CD14-positive monocyte (primary cell): ENCODE data around the gene ASPSCR1. TPM values are rescaled to one million over a fixed set of nuclear protein-coding genes. Genes with fewer than 3 reads are reported as not detected.

ENCODE experiments used
- DNase-seq, 3 donors: peaks; one replicate each; pipeline ENCODE4 v3.0.0-alpha.2; 2011 to 2022
- H2AFZ ChIP-seq: 2 replicates; pipeline ENCODE4 v1.6.0; 2012; ENCODE audit warnings: mild to moderate bottlenecking, low read depth, low read length, inconsistent platforms; ENCODE audit not compliant: insufficient read depth, poor library complexity, severe bottlenecking
- H3K27ac ChIP-seq, 2 donors: 1 replicate in 1 of 2; 2 replicates in 1 of 2; pipeline ENCODE4 v1.5.1; 2012 to 2013; ENCODE audit warnings: low read length in 2 of 2, control low read depth in 1 of 2, inconsistent platforms in 1 of 2, low read depth in 1 of 2, mild to moderate bottlenecking in 1 of 2
- H3K27me3 ChIP-seq, 2 donors: one replicate each; pipeline versions ENCODE4 v1.6.0 to v1.6.1; 2011 to 2013; ENCODE audit warnings: low read length in 2 of 2; ENCODE audit not compliant: control insufficient read depth in 2 of 2, insufficient read depth in 2 of 2
- H3K36me3 ChIP-seq, 2 donors: replicated peaks in 1 of 2; 1 replicate in 1 of 2; 2 replicates in 1 of 2; pipeline versions ENCODE4 v1.5.1 to v1.6.1; 2012 to 2013; ENCODE audit warnings: low read length in 2 of 2, control low read depth in 1 of 2, inconsistent platforms in 1 of 2, mild to moderate bottlenecking in 1 of 2; ENCODE audit not compliant: insufficient read depth in 2 of 2, control insufficient read depth in 1 of 2
- H3K4me1 ChIP-seq, 2 donors: 1 replicate in 1 of 2; 2 replicates in 1 of 2; pipeline versions ENCODE4 v1.5.1 to v1.6.1; 2012 to 2013; ENCODE audit warnings: low read length in 2 of 2, control low read depth in 1 of 2, inconsistent platforms in 1 of 2, mild to moderate bottlenecking in 1 of 2, moderate library complexity in 1 of 2; ENCODE audit not compliant: insufficient read depth in 2 of 2, control insufficient read depth in 1 of 2
- H3K4me2 ChIP-seq: replicated peaks from 2 replicates; pipeline ENCODE3; 2012; ENCODE audit warnings: low read length, moderate library complexity, mild to moderate bottlenecking; ENCODE audit not compliant: poor library complexity, severe bottlenecking; ENCODE audit errors: extremely low read depth
- H3K4me3 ChIP-seq, 3 experiments: fragments of 200-600 bp in 1 of 3; sonication (generic) in 1 of 3; replicated peaks in 1 of 3; 1 replicate in 2 of 3; 2 replicates in 1 of 3; pipeline ENCODE4 v1.5.1; 2011 to 2013; ENCODE audit warnings: low read length in 3 of 3, mild to moderate bottlenecking in 3 of 3, control low read depth in 2 of 3, low read depth in 2 of 3, inconsistent platforms in 1 of 3, moderate library complexity in 1 of 3
- H3K79me2 ChIP-seq: 2 replicates; pipeline ENCODE4 v1.6.0; 2012; ENCODE audit warnings: mild to moderate bottlenecking, control low read depth, inconsistent platforms, low read length, moderate library complexity; ENCODE audit not compliant: insufficient read depth
- H3K9ac ChIP-seq: 2 replicates; pipeline ENCODE4 v1.6.0; 2017; ENCODE audit warnings: low read length, mild to moderate bottlenecking; ENCODE audit not compliant: insufficient read depth, poor library complexity, severe bottlenecking
- H3K9me3 ChIP-seq, 2 donors: replicated peaks in 1 of 2; 1 replicate in 1 of 2; 2 replicates in 1 of 2; pipeline versions ENCODE4 v1.5.1 to v1.6.1; 2012 to 2013; ENCODE audit warnings: low read length in 2 of 2, control low read depth in 1 of 2; ENCODE audit not compliant: control insufficient read depth in 1 of 2, insufficient read depth in 1 of 2
- H4K20me1 ChIP-seq: 2 replicates; pipeline ENCODE4 v1.6.0; 2012; ENCODE audit warnings: mild to moderate bottlenecking, low read length, control low read depth, moderate library complexity; ENCODE audit not compliant: insufficient read depth
- H3K27ac Mint-ChIP-seq, 7 donors: one replicate each; pipeline ENCODE4 v1.8.0; 2020; ENCODE audit warnings: mild to moderate bottlenecking in 7 of 7, mixed read lengths in 7 of 7, moderate library complexity in 6 of 7, inconsistent platforms in 2 of 7
- H3K27me3 Mint-ChIP-seq, 3 donors: one replicate each; pipeline ENCODE4 v1.8.0; 2021 to 2022; ENCODE audit warnings: low read depth in 3 of 3, mild to moderate bottlenecking in 3 of 3, mixed read lengths in 3 of 3, moderate library complexity in 3 of 3, inconsistent platforms in 1 of 3
- H3K36me3 Mint-ChIP-seq, 2 donors: one replicate each; pipeline ENCODE4 v1.8.0; 2020; ENCODE audit warnings: mixed read lengths in 2 of 2, inconsistent platforms in 1 of 2, mild to moderate bottlenecking in 1 of 2
- H3K4me1 Mint-ChIP-seq: one replicate; pipeline ENCODE4 v1.8.0; 2020; ENCODE audit warnings: mild to moderate bottlenecking, mixed read lengths
- H3K4me3 Mint-ChIP-seq, 2 donors: one replicate each; pipeline ENCODE4 v1.8.0; 2020; ENCODE audit warnings: mild to moderate bottlenecking in 2 of 2, mixed read lengths in 2 of 2, moderate library complexity in 1 of 2
- H3K9me3 Mint-ChIP-seq, 7 donors: one replicate each; pipeline ENCODE4 v1.8.0; 2020 to 2022; ENCODE audit warnings: mixed read lengths in 7 of 7, mild to moderate bottlenecking in 6 of 7, moderate library complexity in 6 of 7, inconsistent platforms in 2 of 7
- WGBS: methylation state at CpG from one replicate; pipeline ENCODE4 v1.1.5; 2013; ENCODE audit warnings: missing lambda C conversion rate; ENCODE audit not compliant: insufficient coverage; 5-methylcytosine and 5-hydroxymethylcytosine counted together
- intact Hi-C, 2 donors: fragments of 100-400 bp; cut with micrococcal nuclease; formaldehyde crosslinking; loops; one replicate each; pipeline versions ENCODE4 v1.15.0 to v1.15.1; 2023
- polyA plus RNA-seq, 3 donors: library from polyadenylated mRNA; depleted of rRNA in 1 of 3; unstranded in 2 of 3; stranded (reverse) in 1 of 3; fragments of 300-500 nt in 2 of 3; fragments of >200 nt in 1 of 3; fragmentation: Illumina TruSeq in 2 of 3; gene quantifications; 1 replicate in 2 of 3; 2 replicates in 1 of 3; pipeline ENCODE4 v1.2.3, GENCODE V29; 2012 to 2021
- TF ChIP-seq, protein P1 (sequence below): fragments of 200-600 bp; IDR thresholded peaks from one replicate; pipeline ENCODE4 v1.8.0; 2022; ENCODE audit warnings: antibody characterized with exemption, mild to moderate bottlenecking

The ASPSCR1 gene
- polyA plus RNA-seq, 3 donors: 25.5 to 31.9 (median 25.6) TPM

DNA sequence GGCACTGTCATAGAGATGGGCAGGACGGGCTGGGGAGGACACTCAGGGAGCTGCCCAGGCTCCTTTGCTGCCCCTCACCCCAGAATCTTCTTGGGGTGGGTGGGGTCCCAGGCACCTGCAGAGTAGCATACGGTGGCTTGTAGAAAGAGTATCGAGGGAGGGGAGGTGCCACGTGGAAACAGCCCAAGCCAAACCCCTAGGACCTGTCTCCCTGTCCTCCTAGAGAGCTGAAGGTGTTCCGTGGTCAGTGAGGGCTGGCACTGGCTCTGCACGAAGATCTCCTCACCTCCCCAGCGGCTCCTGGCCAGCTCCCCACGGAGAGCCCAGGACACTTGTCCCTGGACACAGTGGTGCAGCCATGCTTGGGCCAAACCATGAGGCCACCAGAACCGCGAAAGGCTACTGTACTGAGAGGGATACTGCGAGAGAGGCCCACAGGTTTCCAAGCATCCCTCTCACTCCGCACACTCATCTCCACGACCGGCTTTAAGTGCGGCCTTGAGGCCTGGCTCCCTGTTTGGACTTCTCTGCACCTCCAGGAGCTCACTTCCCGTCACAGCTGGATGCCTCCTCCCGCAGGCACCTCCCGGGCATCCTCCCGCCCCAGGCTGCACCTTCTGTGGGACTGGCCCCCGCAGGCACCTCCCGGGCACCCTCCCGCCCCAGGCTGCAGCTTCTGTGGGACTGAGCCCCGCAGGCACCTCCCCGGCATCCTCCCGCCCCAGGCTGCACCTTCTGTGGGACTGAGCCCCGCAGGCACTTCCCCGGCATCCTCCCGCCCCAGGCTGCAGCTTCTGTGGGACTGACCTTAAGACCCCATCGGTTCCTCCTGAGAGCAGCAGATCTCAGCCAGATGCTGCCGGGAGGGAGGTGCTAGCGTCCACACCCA lies 47.9 kb upstream of the ASPSCR1 start:
- Mint-ChIP-seq H3K27me3 (peaks cover 34 to 45% (median 36%) of the 10 kb centered on the region in 3 donors), H3K4me1 (peaks cover 34% of the 10 kb centered on the region), H3K9me3 (peaks cover 0 to 5% (median 0%) of the 10 kb centered on the region in 7 donors), H3K4me3 (peak overlapping the region in 1 of 2 donors; percentile 75), H3K36me3 (peaks cover 0 to 2% of the 10 kb centered on the region in 2 donors), H3K27ac (no peak overlapping the region)
- no peak overlapping the region for H3K27ac ChIP-seq
- no peak for DNase-seq
- TF ChIP-seq, protein P1, sequence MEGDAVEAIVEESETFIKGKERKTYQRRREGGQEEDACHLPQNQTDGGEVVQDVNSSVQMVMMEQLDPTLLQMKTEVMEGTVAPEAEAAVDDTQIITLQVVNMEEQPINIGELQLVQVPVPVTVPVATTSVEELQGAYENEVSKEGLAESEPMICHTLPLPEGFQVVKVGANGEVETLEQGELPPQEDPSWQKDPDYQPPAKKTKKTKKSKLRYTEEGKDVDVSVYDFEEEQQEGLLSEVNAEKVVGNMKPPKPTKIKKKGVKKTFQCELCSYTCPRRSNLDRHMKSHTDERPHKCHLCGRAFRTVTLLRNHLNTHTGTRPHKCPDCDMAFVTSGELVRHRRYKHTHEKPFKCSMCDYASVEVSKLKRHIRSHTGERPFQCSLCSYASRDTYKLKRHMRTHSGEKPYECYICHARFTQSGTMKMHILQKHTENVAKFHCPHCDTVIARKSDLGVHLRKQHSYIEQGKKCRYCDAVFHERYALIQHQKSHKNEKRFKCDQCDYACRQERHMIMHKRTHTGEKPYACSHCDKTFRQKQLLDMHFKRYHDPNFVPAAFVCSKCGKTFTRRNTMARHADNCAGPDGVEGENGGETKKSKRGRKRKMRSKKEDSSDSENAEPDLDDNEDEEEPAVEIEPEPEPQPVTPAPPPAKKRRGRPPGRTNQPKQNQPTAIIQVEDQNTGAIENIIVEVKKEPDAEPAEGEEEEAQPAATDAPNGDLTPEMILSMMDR: no peak
- WGBS: 97% methylated on average over 17 of the region's 31 CpGs
- peaks cover 32 to 38% of the 10 kb centered on the region in 2 donors for H3K4me1 ChIP-seq
- H3K4me2 ChIP-seq: no peak overlapping the region
- H3K9me3 ChIP-seq: no peaks in the 10 kb centered on the region
- H2AFZ ChIP-seq: no peak overlapping the region
- H3K79me2 ChIP-seq: peaks cover 27% of the 10 kb centered on the region
- no peak overlapping the region for H3K9ac ChIP-seq
- peaks cover 19% of the 10 kb centered on the region for H4K20me1 ChIP-seq
- H3K36me3 ChIP-seq: no peaks in the 10 kb centered on the region
- intact Hi-C loops: loop anchor here in 1 of 2 donors (5.0 kb wide), 2 partner anchors 48 to 57 kb away; partner anchors contain the start of genes ARHGDIA and ASPSCR1
- H3K4me3 ChIP-seq: no peak overlapping the region
- peaks cover 9 to 39% of the 10 kb centered on the region in 2 donors for H3K27me3 ChIP-seq

DNA sequence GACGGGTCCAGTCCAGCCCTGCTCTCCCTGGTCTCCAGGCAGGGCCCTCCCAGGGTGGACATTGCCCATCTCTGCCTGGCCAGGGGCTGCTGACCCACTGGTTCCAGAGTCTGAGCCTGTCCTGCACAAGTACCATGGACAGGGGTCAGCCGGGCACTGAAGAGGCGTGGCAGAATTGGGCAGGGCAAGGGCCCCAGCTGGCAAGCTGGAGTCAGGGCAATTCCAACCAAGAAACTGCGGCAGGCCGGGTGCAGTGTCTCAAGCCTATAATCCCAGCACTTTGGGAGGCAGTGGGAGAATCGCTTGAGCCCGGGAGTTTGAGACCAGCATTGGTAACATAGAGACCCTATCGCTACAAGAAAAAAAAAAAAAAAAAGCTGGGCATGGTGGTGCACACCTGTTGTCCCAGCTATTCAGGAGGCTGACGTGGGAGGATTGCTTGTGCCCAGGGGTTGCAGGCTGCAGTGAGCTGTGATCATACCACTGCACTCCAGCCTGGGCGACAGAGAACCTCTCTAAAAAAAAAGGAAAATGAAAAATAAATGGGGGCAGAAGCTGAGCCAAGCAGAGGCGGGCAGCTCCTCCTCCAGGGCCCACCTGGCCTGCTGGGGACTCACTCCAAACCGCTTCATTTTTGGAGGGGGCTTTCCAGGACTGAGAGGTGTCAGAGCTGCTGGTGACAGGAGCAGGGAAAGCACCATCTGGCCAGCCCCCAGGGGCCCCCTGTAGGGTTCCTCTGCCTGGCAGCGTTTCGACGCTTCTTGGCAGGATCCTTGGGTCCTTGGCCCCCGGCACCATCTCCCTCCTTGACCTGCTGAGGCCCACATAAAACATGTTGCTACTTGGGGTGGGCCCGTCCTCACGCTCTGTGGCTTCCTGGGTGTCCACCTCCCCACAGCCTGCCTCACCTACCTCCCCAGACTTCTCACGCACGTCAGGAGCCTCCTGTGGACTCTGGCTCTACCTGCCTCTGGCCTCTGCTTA lies 47.0 kb upstream of the ASPSCR1 start:
- Histone ChIP-seq H3K4me2 (no peak overlapping the region), H3K27ac (no peak overlapping the region), H3K9ac (no peak overlapping the region), H3K36me3 (no peaks in the 10 kb centered on the region), H4K20me1 (peaks cover 10% of the 10 kb centered on the region), H3K9me3 (no peaks in the 10 kb centered on the region), H2AFZ (no peak overlapping the region), H3K79me2 (peaks cover 18% of the 10 kb centered on the region), H3K27me3 (peaks cover 9 to 39% of the 10 kb centered on the region in 2 donors), H3K4me3 (no peak overlapping the region), H3K4me1 (peaks cover 22 to 28% of the 10 kb centered on the region in 2 donors)
- DNase-seq: no peak
- H3K4me1 Mint-ChIP-seq: peaks cover 25% of the 10 kb centered on the region
- H3K9me3 Mint-ChIP-seq: peaks cover 0 to 5% (median 0%) of the 10 kb centered on the region in 7 donors
- peak overlapping the region in 1 of 2 donors; percentile 61 for H3K4me3 Mint-ChIP-seq
- peaks cover 35 to 49% (median 36%) of the 10 kb centered on the region in 3 donors for H3K27me3 Mint-ChIP-seq
- intact Hi-C loops: no loop called here
- H3K36me3 Mint-ChIP-seq: peaks cover 0 to 2% of the 10 kb centered on the region in 2 donors
- TF ChIP-seq, protein P1: no peak
- H3K27ac Mint-ChIP-seq: peak overlapping the region in 1 of 7 donors; percentile 51
- 55% methylated on average over 10 of the region's 20 CpGs for WGBS
